ENCODE measurements around the gene GALNT14. TPM values are rescaled to one million over a fixed set of nuclear protein-coding genes. Genes with fewer than 3 reads are reported as not detected.

The GALNT14 gene
- total and polyA plus RNA-seq, 2 of the 13 experiments (the other 11 are each of a cell fraction or from before 2014, with no cell fraction given) = not detected

DNA sequence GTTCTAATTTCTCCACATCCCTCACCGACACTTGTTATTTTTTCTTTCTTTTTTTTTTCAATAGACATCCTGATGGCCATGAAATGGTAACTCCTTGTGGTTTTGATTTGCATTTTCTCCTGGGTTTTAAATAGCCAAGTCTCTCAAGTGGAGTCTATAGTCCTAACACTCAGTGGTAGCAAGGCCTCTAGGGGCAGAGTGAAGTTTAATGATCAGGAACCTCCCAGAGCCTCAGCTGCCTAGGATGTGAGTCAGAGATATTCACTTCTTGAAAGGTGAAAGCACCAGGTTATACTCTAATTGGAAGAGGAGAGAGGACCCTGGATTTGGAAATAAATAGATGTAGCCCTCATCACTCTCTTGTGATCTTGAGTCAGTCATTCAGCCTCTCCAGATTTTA lies 268.3 kb downstream of the GALNT14 start (continued):
- TF ChIP-seq TRIM24 (CRISPR knock-in tag; IDR thresholded peaks at IDR 0.05) (no peak), KLF13 (CRISPR knock-in tag; IDR thresholded peaks at IDR 0.05) (no peak), ZNF30 (CRISPR knock-in tag; IDR thresholded peaks at IDR 0.05) (no peak)

DNA sequence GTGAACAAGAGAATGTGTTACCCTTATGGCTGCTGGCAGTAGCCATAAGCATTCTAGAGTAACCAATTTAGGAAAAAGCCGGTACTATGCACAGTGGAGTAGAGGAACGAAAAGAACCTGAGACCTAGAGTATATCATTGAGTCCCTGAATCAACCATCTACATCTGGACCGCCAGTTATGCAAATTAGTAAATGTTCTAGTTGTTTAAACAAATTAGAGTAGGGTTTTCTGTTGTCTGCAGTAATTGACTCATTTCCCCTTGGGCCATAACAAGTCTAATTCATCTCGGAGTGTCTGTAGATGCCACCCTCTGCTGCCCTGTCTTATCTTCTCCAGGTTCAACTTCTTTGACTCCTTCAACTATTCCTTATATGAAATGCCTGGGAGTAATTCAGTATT lies 270.9 kb downstream of the GALNT14 start:
- Histone ChIP-seq H3K9me3 (ENCODE audit: low read length) (no peaks in the 10 kb centered on the region), H2AFZ (ENCODE audit: low read length) (no peak overlapping the region), H3K27me3 (ENCODE audit: control insufficient read depth in 1 of 2, insufficient read depth in 2 of 2, low read length in 2 of 2) (peaks cover 0 to 14% of the 10 kb centered on the region in 2 experiments; a peak in 2 of 5 replicates), H3K9ac (ENCODE audit: insufficient read depth, low read depth, low read length) (no peak overlapping the region), H4K20me1 (ENCODE audit: insufficient read depth, low read length) (no peaks in the 10 kb centered on the region), H3K79me2 (ENCODE audit: insufficient read depth, low read length) (no peaks in the 10 kb centered on the region), H3K4me3 (replicated peaks in 1 of 3; ENCODE audit: insufficient read depth in 1 of 3, low read depth in 2 of 3, low read length in 3 of 3) (no peak overlapping the region), H3K27ac (ENCODE audit: extremely low read length, insufficient read depth, low read length) (no peak overlapping the region), H3K4me2 (ENCODE audit: low read depth, low read length) (no peak overlapping the region), H3K36me3 (replicated peaks in 1 of 2; ENCODE audit: control insufficient read depth in 1 of 2, insufficient read depth in 2 of 2, low read length in 2 of 2) (no peaks in the 10 kb centered on the region), H3K4me1 (ENCODE audit: insufficient read depth, low read length) (no peaks in the 10 kb centered on the region)
- in situ Hi-C loops (cut with HindIII; ENCODE audit: extremely low pct_ligation_motif_present, low pct_unique_long_range_greater_than_20kb) (loop anchor here (10.0 kb wide), 1 partner anchor 153 kb away; no protein-coding TSS in a partner anchor), intact Hi-C loops (cut with micrococcal nuclease; ENCODE audit: unreplicated experiment) (no loop called here)
- ChIA-PET CTCF (ENCODE audit: low intra/inter-chr PET ratio, low total read pairs) (no interaction called here), POLR2A (no interaction called here)
- no TSS peak for BruUV-seq (replicated peaks)
- no peak for TF ChIP-seq DMAP1 (CRISPR knock-in tag; IDR thresholded peaks at IDR 0.05)
- TF ChIP-seq ADNP (CRISPR knock-in tag; IDR thresholded peaks at IDR 0.05) = no peak
- no peak for TF ChIP-seq PHB2 (IDR thresholded peaks at IDR 0.05; ENCODE audit: partially characterized antibody)
- TF ChIP-seq ARNT (IDR thresholded peaks at IDR 0.05) = no peak
- no peak for TF ChIP-seq PITX1 (CRISPR knock-in tag; IDR thresholded peaks at IDR 0.05)
- TF ChIP-seq KDM5B (CRISPR knock-in tag; IDR thresholded peaks at IDR 0.05; ENCODE audit: borderline replicate concordance) = no peak
- no peak for TF ChIP-seq ONECUT2 (CRISPR knock-in tag; IDR thresholded peaks at IDR 0.05)
- TF ChIP-seq TMF1 (CRISPR knock-in tag; IDR thresholded peaks at IDR 0.05; ENCODE audit: low read depth) = no peak
- TF ChIP-seq, protein P1, sequence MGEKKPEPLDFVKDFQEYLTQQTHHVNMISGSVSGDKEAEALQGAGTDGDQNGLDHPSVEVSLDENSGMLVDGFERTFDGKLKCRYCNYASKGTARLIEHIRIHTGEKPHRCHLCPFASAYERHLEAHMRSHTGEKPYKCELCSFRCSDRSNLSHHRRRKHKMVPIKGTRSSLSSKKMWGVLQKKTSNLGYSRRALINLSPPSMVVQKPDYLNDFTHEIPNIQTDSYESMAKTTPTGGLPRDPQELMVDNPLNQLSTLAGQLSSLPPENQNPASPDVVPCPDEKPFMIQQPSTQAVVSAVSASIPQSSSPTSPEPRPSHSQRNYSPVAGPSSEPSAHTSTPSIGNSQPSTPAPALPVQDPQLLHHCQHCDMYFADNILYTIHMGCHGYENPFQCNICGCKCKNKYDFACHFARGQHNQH (CRISPR knock-in tag; IDR thresholded peaks at IDR 0.05) = no peak
- TF ChIP-seq, protein P2, sequence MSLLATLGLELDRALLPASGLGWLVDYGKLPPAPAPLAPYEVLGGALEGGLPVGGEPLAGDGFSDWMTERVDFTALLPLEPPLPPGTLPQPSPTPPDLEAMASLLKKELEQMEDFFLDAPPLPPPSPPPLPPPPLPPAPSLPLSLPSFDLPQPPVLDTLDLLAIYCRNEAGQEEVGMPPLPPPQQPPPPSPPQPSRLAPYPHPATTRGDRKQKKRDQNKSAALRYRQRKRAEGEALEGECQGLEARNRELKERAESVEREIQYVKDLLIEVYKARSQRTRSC (CRISPR knock-in tag; IDR thresholded peaks at IDR 0.05; ENCODE audit: low read depth) = no peak
- TF ChIP-seq KAT7 (CRISPR knock-in tag; IDR thresholded peaks at IDR 0.05; ENCODE audit: borderline replicate concordance) = no peak
- TF ChIP-seq, protein P3, sequence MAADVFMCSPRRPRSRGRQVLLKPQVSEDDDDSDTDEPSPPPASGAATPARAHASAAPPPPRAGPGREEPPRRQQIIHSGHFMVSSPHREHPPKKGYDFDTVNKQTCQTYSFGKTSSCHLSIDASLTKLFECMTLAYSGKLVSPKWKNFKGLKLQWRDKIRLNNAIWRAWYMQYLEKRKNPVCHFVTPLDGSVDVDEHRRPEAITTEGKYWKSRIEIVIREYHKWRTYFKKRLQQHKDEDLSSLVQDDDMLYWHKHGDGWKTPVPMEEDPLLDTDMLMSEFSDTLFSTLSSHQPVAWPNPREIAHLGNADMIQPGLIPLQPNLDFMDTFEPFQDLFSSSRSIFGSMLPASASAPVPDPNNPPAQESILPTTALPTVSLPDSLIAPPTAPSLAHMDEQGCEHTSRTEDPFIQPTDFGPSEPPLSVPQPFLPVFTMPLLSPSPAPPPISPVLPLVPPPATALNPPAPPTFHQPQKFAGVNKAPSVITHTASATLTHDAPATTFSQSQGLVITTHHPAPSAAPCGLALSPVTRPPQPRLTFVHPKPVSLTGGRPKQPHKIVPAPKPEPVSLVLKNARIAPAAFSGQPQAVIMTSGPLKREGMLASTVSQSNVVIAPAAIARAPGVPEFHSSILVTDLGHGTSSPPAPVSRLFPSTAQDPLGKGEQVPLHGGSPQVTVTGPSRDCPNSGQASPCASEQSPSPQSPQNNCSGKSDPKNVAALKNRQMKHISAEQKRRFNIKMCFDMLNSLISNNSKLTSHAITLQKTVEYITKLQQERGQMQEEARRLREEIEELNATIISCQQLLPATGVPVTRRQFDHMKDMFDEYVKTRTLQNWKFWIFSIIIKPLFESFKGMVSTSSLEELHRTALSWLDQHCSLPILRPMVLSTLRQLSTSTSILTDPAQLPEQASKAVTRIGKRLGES (CRISPR knock-in tag; IDR thresholded peaks at IDR 0.05; ENCODE audit: borderline replicate concordance) = no peak
- ATAC-seq = no peak
- no peak for DNase-seq (ENCODE audit: low spot score)
- FAIRE-seq = no peak
- WGBS (ENCODE audit: low lambda C conversion rate) = 13% methylated on average over 4 of the region's 4 CpGs
